Activated CD4-positive, alpha-beta T cell treated with anti-CD3 and anti-CD28 coated beads, Interleukin-2, amount 50 U/mL, for 4 hours (primary cell): ENCODE data around the gene BPGM.
"Not testable (repeated sequence)": the region's sequence is repeated elsewhere in the genome, so short reads cannot be mapped to it uniquely, and the experiment has no call there.

Source experiments
- DNase-seq, 2 experiments: peaks; one replicate each; pipeline ENCODE4 v3.0.0-alpha.2; 2020

BPGM gene

GRCh38 chr7:134667899-134668298 is 21.2 kb downstream of the BPGM start:
- DNase-seq: no peak

GRCh38 chr7:134669388-134669787 is 22.7 kb downstream of the BPGM start:
- DNase-seq: no peak

GRCh38 chr7:134669845-134670373 is 23.3 kb downstream of the BPGM start:
- DNase-seq: peak; percentile 75 to 76

GRCh38 chr7:134671609-134672008 is 25.0 kb downstream of the BPGM start:
- no peak for DNase-seq

- DNase-seq: no peak
Observed at GRCh38 chr7:134674424-134674823, 27.8 kb downstream of the BPGM start.

GRCh38 chr7:134676743-134677142 is 30.1 kb downstream of the BPGM start:
- DNase-seq: no peak

GRCh38 chr7:134678115-134678514 is 31.5 kb downstream of the BPGM start:
- no peak for DNase-seq

GRCh38 chr7:134679006-134679405 is 32.4 kb downstream of the BPGM start:
- DNase-seq: no peak

GRCh38 chr7:134684165-134684564 is 37.5 kb downstream of the BPGM start:
- no peak for DNase-seq

GRCh38 chr7:134685250-134685649 is 38.6 kb downstream of the BPGM start:
- no peak for DNase-seq

GRCh38 chr7:134686786-134687185 is 40.1 kb downstream of the BPGM start:
- no peak for DNase-seq

GRCh38 chr7:134689550-134689949 is 42.9 kb downstream of the BPGM start:
- not testable (repeated sequence) for DNase-seq

- no peak for DNase-seq
Observed at GRCh38 chr7:134690016-134690415, 43.4 kb downstream of the BPGM start.

GRCh38 chr7:134690614-134691504 is 44.2 kb downstream of the BPGM start:
- DNase-seq: no peak

GRCh38 chr7:134691546-134692343 is 45.1 kb downstream of the BPGM start:
- no peak for DNase-seq

- no peak for DNase-seq
Observed at GRCh38 chr7:134692344-134692705, 45.7 kb downstream of the BPGM start.

- DNase-seq: no peak
Observed at GRCh38 chr7:134693256-134693655, 46.6 kb downstream of the BPGM start.

GRCh38 chr7:134694299-134694698 is 47.6 kb downstream of the BPGM start:
- DNase-seq: no peak

GRCh38 chr7:134694767-134695166 is 48.1 kb downstream of the BPGM start:
- DNase-seq: no peak

- DNase-seq: no peak
Observed at GRCh38 chr7:134695321-134695860, 48.7 kb downstream of the BPGM start.

- DNase-seq: no peak
Observed at GRCh38 chr7:134696261-134696660, 49.6 kb downstream of the BPGM start.

GRCh38 chr7:134697205-134697886 is 50.7 kb downstream of the BPGM start:
- no peak for DNase-seq

- no peak for DNase-seq
Observed at GRCh38 chr7:134698481-134698880, 51.8 kb downstream of the BPGM start.
